ENCODE data around the gene FHL2. TPM values are rescaled to one million over a fixed set of nuclear protein-coding genes. Genes with fewer than 3 reads are reported as not detected.
A peak's percentile ranks its signal among the peaks of the same experiment; 100 is the strongest.

FHL2 gene
- total and polyA plus RNA-seq, 2 of the 13 experiments (the other 11 are each of a cell fraction or from before 2014, with no cell fraction given): 1.9 to 74.8 TPM

GRCh38 chr2:105398336-105399206, at the start of gene FHL2 (continued):
- TF ChIP-seq ATF2 (CRISPR knock-in tag; IDR thresholded peaks at IDR 0.05) (no peak), SMAD1 (CRISPR knock-in tag; IDR thresholded peaks at IDR 0.05; ENCODE audit: borderline replicate concordance, low read depth) (0 out of 2 replicates have a peak, but pooled peaks have one; percentile 17), HOXA7 (CRISPR knock-in tag; IDR thresholded peaks at IDR 0.05) (0 out of 2 replicates have a peak, but pooled peaks have one; percentile 1), SRF (IDR thresholded peaks at IDR 0.05; ENCODE audit: low read depth, low read length) (peak; percentile 99), ZNF569 (CRISPR knock-in tag; IDR thresholded peaks at IDR 0.05; ENCODE audit: borderline replicate concordance) (no peak), RNF2 (conservative IDR thresholded peaks at IDR 0.05; ENCODE audit: low read depth) (peak; percentile 82), ZNF282 (IDR thresholded peaks at IDR 0.05; ENCODE audit: partially characterized antibody) (no peak), ZNF616 (CRISPR knock-in tag; IDR thresholded peaks at IDR 0.05; ENCODE audit: low read depth) (no peak), ARNT (IDR thresholded peaks at IDR 0.05) (no peak), HNRNPK (IDR thresholded peaks at IDR 0.05; ENCODE audit: low read depth, low read length, poor library complexity, severe bottlenecking) (peak; percentile 5), E2F5 (CRISPR knock-in tag; conservative IDR thresholded peaks at IDR 0.05) (peak; percentile 67; the same call in 1 of the 2 replicates), LBX2 (CRISPR knock-in tag; IDR thresholded peaks at IDR 0.05; ENCODE audit: borderline replicate concordance) (0 out of 2 replicates have a peak, but pooled peaks have one; percentile 37), SALL1 (CRISPR knock-in tag; IDR thresholded peaks at IDR 0.05) (peak; percentile 58), POLR2A (IDR thresholded peaks at IDR 0.05; ENCODE audit: insufficient read depth in 1 of 2, low read depth in 2 of 2, low read length in 2 of 2) (peak; percentile 47 to 50; a peak in 3 of 4 replicates), TOE1 (CRISPR knock-in tag; IDR thresholded peaks at IDR 0.05) (no peak), ZNF253 (CRISPR knock-in tag; IDR thresholded peaks at IDR 0.05; ENCODE audit: borderline replicate concordance) (no peak), RORA (CRISPR knock-in tag; IDR thresholded peaks at IDR 0.05) (no peak)
- TF ChIP-seq, protein P1, sequence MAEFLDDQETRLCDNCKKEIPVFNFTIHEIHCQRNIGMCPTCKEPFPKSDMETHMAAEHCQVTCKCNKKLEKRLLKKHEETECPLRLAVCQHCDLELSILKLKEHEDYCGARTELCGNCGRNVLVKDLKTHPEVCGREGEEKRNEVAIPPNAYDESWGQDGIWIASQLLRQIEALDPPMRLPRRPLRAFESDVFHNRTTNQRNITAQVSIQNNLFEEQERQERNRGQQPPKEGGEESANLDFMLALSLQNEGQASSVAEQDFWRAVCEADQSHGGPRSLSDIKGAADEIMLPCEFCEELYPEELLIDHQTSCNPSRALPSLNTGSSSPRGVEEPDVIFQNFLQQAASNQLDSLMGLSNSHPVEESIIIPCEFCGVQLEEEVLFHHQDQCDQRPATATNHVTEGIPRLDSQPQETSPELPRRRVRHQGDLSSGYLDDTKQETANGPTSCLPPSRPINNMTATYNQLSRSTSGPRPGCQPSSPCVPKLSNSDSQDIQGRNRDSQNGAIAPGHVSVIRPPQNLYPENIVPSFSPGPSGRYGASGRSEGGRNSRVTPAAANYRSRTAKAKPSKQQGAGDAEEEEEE (CRISPR knock-in tag; IDR thresholded peaks at IDR 0.05; ENCODE audit: borderline replicate concordance): no peak
- TF ChIP-seq, protein P2, sequence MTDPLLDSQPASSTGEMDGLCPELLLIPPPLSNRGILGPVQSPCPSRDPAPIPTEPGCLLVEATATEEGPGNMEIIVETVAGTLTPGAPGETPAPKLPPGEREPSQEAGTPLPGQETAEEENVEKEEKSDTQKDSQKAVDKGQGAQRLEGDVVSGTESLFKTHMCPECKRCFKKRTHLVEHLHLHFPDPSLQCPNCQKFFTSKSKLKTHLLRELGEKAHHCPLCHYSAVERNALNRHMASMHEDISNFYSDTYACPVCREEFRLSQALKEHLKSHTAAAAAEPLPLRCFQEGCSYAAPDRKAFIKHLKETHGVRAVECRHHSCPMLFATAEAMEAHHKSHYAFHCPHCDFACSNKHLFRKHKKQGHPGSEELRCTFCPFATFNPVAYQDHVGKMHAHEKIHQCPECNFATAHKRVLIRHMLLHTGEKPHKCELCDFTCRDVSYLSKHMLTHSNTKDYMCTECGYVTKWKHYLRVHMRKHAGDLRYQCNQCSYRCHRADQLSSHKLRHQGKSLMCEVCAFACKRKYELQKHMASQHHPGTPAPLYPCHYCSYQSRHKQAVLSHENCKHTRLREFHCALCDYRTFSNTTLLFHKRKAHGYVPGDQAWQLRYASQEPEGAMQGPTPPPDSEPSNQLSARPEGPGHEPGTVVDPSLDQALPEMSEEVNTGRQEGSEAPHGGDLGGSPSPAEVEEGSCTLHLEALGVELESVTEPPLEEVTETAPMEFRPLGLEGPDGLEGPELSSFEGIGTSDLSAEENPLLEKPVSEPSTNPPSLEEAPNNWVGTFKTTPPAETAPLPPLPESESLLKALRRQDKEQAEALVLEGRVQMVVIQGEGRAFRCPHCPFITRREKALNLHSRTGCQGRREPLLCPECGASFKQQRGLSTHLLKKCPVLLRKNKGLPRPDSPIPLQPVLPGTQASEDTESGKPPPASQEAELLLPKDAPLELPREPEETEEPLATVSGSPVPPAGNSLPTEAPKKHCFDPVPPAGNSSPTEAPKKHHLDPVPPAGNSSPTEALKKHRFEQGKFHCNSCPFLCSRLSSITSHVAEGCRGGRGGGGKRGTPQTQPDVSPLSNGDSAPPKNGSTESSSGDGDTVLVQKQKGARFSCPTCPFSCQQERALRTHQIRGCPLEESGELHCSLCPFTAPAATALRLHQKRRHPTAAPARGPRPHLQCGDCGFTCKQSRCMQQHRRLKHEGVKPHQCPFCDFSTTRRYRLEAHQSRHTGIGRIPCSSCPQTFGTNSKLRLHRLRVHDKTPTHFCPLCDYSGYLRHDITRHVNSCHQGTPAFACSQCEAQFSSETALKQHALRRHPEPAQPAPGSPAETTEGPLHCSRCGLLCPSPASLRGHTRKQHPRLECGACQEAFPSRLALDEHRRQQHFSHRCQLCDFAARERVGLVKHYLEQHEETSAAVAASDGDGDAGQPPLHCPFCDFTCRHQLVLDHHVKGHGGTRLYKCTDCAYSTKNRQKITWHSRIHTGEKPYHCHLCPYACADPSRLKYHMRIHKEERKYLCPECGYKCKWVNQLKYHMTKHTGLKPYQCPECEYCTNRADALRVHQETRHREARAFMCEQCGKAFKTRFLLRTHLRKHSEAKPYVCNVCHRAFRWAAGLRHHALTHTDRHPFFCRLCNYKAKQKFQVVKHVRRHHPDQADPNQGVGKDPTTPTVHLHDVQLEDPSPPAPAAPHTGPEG (CRISPR knock-in tag; IDR thresholded peaks at IDR 0.05): no peak

Data from HepG2 (cell line).